Activated B cell treated with CpG ODN at 0.5 μM for 24 hours (primary cell): ENCODE results near the gene KIF3B. TPM values are rescaled to one million over a fixed set of nuclear protein-coding genes. Genes with fewer than 3 reads are reported as not detected.
"Not testable (repeated sequence)": the region's sequence is repeated elsewhere in the genome, so short reads cannot be mapped to it uniquely, and the experiment has no call there.

Source experiments
- ATAC-seq: fragments of 200-7000 bp; cut with Tn5 transposase; one replicate; pipeline ENCODE4 v1.10.0; 2021; ENCODE audit warnings: low read depth, mild to moderate bottlenecking, moderate library complexity
- CTCF ChIA-PET: fragments of 350-600 bp; sonication (Branson Sonifier 250); formaldehyde crosslinking; loops from one replicate; lab custom pipeline; 2021; ENCODE audit warnings: antibody characterized with exemption; lab: Charles Lee
- POLR2A ChIA-PET: fragments of 350-600 bp; sonication (Branson Sonifier 250); formaldehyde crosslinking; loops from one replicate; lab custom pipeline; 2021; ENCODE audit warnings: antibody characterized with exemption; lab: Charles Lee
- DNase-seq: peaks from one replicate; pipeline ENCODE4 v3.0.0; 2022
- H3K27ac Mint-ChIP-seq: one replicate; pipeline ENCODE4 v1.8.0; 2020; ENCODE audit warnings: mixed read lengths
- H3K27me3 Mint-ChIP-seq: one replicate; pipeline ENCODE4 v1.8.0; 2021; ENCODE audit warnings: mixed read lengths
- H3K36me3 Mint-ChIP-seq: one replicate; pipeline ENCODE4 v1.8.0; 2021; ENCODE audit warnings: low read depth, mixed read lengths
- H3K4me1 Mint-ChIP-seq: one replicate; pipeline ENCODE4 v1.8.0; 2021; ENCODE audit warnings: mixed read lengths
- H3K4me3 Mint-ChIP-seq: one replicate; pipeline ENCODE4 v1.8.0; 2020; ENCODE audit warnings: mild to moderate bottlenecking, mixed read lengths
- H3K9me3 Mint-ChIP-seq: one replicate; pipeline ENCODE4 v1.8.0; 2020; ENCODE audit warnings: mixed read lengths
- intact Hi-C: fragments of 100-400 bp; cut with micrococcal nuclease; formaldehyde crosslinking; loops from one replicate; pipeline ENCODE4 v1.15.1; 2024
- total RNA-seq: library from RNA; stranded (reverse); gene quantifications from 2 replicates; pipeline ENCODE4 v1.2.3, GENCODE V29; 2022
- TF ChIP-seq, protein P1 (sequence below): fragments of 200-600 bp; IDR thresholded peaks from one replicate; pipeline ENCODE4 v1.8.0; 2022; ENCODE audit warnings: antibody characterized with exemption, mild to moderate bottlenecking

Gene KIF3B
- total RNA-seq, 1 donor from 2014 or later = 28.4 TPM

DNA sequence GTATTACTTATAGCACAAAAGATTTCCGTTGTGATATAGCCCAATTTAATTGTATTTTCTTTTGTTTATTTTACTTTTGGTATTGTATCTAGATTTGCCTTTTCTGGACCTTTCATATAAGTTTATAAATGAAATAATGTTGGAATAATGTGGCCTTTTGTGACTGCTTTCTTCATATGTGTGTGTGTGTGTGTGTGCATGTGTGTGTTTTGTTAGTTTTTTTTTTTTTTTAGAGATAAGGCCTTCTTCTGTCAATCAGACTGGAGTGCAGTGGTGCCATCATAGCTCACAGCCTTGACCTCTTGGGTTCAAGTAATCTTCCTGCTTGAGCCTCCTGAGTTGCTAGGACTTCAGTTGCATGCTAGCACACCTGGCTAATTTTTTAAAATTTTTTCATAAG, 42.9 kb downstream of the KIF3B start:
- intact Hi-C loops = no loop called here
- peaks cover 5% of the 10 kb centered on the region for H3K4me1 Mint-ChIP-seq
- no peak overlapping the region for H3K27ac Mint-ChIP-seq
- peaks cover 53% of the 10 kb centered on the region for H3K36me3 Mint-ChIP-seq
- ATAC-seq (no peak), DNase-seq (no peak)
- H3K9me3 Mint-ChIP-seq = no peaks in the 10 kb centered on the region
- POLR2A ChIA-PET = interaction anchor here (0.5 to 0.6 kb wide), 3 partner anchors 19 to 56 kb away, joined by 3 read pairs; no protein-coding TSS in a partner anchor
- no peaks in the 10 kb centered on the region for H3K27me3 Mint-ChIP-seq
- CTCF ChIA-PET = interaction anchor here (0.7 kb wide), 1 partner anchor 334 kb away, joined by 3 read pairs; no protein-coding TSS in a partner anchor
- TF ChIP-seq, protein P1, sequence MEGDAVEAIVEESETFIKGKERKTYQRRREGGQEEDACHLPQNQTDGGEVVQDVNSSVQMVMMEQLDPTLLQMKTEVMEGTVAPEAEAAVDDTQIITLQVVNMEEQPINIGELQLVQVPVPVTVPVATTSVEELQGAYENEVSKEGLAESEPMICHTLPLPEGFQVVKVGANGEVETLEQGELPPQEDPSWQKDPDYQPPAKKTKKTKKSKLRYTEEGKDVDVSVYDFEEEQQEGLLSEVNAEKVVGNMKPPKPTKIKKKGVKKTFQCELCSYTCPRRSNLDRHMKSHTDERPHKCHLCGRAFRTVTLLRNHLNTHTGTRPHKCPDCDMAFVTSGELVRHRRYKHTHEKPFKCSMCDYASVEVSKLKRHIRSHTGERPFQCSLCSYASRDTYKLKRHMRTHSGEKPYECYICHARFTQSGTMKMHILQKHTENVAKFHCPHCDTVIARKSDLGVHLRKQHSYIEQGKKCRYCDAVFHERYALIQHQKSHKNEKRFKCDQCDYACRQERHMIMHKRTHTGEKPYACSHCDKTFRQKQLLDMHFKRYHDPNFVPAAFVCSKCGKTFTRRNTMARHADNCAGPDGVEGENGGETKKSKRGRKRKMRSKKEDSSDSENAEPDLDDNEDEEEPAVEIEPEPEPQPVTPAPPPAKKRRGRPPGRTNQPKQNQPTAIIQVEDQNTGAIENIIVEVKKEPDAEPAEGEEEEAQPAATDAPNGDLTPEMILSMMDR = no peak
- no peak overlapping the region for H3K4me3 Mint-ChIP-seq

GRCh38 chr20:32321390-32321789, 43.9 kb downstream of the KIF3B start:
- ATAC-seq (no peak), DNase-seq (no peak)
- ChIA-PET CTCF (interaction anchor here (0.6 kb wide), 1 partner anchor 18 kb away, joined by 3 read pairs; no protein-coding TSS in a partner anchor), POLR2A (no interaction called here)
- TF ChIP-seq, protein P1 = no peak
- intact Hi-C loops = no loop called here
- Mint-ChIP-seq H3K9me3 (no peaks in the 10 kb centered on the region), H3K4me1 (peaks cover 5% of the 10 kb centered on the region), H3K27ac (no peak overlapping the region), H3K36me3 (peaks cover 47% of the 10 kb centered on the region), H3K27me3 (no peaks in the 10 kb centered on the region), H3K4me3 (no peak overlapping the region)

GRCh38 chr20:32322260-32322659, 44.8 kb downstream of the KIF3B start:
- H3K9me3 Mint-ChIP-seq, DNase-seq, H3K4me3 Mint-ChIP-seq, intact Hi-C loops, POLR2A ChIA-PET, ATAC-seq, H3K27me3 Mint-ChIP-seq, H3K27ac Mint-ChIP-seq, H3K4me1 Mint-ChIP-seq, CTCF ChIA-PET: not testable (repeated sequence)
- peaks cover 47% of the 10 kb centered on the region for H3K36me3 Mint-ChIP-seq

- ATAC-seq, DNase-seq, H3K4me1 Mint-ChIP-seq, H3K27me3 Mint-ChIP-seq, H3K4me3 Mint-ChIP-seq, H3K9me3 Mint-ChIP-seq, intact Hi-C loops, POLR2A ChIA-PET, CTCF ChIA-PET, H3K27ac Mint-ChIP-seq: not testable (repeated sequence)
- H3K36me3 Mint-ChIP-seq = peaks cover 42% of the 10 kb centered on the region
Observed at GRCh38 chr20:32323761-32324160, 46.3 kb downstream of the KIF3B start.

GRCh38 chr20:32325706-32326503, 48.5 kb downstream of the KIF3B start:
- intact Hi-C loops = no loop called here
- Mint-ChIP-seq H3K4me1 (peaks cover 5% of the 10 kb centered on the region), H3K36me3 (peaks cover 44% of the 10 kb centered on the region), H3K4me3 (no peak overlapping the region), H3K27ac (no peak overlapping the region), H3K9me3 (no peaks in the 10 kb centered on the region), H3K27me3 (no peaks in the 10 kb centered on the region)
- DNase-seq (no peak), ATAC-seq (no peak)
- TF ChIP-seq, protein P1 = no peak
- ChIA-PET POLR2A (no interaction called here), CTCF (no interaction called here)

GRCh38 chr20:32326504-32326845, 49.0 kb downstream of the KIF3B start:
- CTCF ChIA-PET = no interaction called here
- no peaks in the 10 kb centered on the region for H3K27me3 Mint-ChIP-seq

More at GRCh38 chr20:32326504-32326845, 49.0 kb downstream of the KIF3B start:
- H3K27ac Mint-ChIP-seq = peak overlapping the region; percentile 5
- TF ChIP-seq, protein P1 = no peak
- H3K36me3 Mint-ChIP-seq = peaks cover 45% of the 10 kb centered on the region
- H3K9me3 Mint-ChIP-seq = no peaks in the 10 kb centered on the region
- intact Hi-C loops = no loop called here
- DNase-seq = no peak
- no peak overlapping the region for H3K4me3 Mint-ChIP-seq
- H3K4me1 Mint-ChIP-seq = peaks cover 3% of the 10 kb centered on the region
- no peak for ATAC-seq
- POLR2A ChIA-PET = no interaction called here
